ENCODE results near the gene PSMC3IP.

PSMC3IP gene

GRCh38 chr17:42584880-42585279 is 7.4 kb upstream of the PSMC3IP start:
- no peak for DNase-seq

DNA sequence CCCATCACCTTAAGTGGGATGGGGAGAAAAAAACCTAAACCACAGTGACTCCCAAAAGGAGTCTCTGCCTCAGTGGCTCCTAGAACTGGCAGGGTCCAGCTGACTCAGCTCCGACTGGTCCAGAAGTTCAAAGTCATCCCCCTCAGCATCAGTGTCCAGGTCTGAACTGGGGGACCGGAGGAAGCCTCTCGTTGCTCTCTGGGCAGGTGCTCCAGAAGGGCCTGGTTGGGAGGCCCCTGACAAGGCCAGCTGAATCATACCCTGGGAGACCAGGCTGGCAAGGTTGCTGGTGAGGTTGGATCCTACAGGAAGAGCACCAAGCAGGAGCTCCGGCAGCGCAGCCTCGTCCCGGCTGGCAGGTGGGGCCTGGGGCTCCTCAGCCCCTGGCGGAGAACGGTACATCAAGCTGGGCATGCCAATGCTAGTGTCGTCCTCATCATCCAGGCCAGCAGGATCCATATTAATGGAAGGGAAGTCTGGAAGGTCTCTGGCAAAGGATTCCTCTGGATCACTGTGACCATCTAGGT is 4.3 kb upstream of the PSMC3IP start:
- no peak for DNase-seq

DNA sequence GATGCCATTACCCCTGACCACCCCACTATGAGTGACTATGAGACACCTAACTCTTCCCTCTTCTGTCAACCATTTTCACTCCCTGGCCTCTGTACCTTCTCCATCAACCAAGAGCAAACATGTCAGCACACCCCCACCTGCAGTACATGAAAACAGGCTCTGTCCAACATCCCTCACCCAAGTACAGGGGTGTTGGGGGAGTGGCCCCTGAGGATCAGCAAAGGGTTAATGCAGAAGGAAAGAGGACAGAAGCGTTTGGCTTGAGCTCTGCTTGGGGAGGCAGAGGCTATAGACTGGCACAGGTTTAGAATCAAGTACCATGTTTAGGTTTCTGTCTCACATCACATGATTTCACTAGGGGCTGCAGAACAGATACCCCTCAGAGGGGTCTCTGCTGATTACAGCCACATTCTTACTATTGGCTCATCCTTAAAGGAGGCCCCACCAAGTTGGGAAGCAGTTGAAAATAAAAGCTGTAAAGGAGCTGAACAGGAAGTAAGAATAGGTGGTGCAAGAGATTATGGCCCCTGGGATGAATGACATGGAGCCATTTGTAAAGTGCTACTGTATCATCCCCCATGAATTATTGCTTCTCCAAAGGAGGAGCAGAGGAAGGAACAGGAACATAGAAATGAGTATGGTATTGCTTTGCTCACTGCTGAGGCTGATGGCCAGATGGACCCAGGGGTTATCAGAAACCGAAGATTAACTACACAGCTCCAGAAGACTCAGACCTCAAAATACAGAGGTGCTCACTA is 2.4 kb upstream of the PSMC3IP start:
- DNase-seq, result no peak

DNA sequence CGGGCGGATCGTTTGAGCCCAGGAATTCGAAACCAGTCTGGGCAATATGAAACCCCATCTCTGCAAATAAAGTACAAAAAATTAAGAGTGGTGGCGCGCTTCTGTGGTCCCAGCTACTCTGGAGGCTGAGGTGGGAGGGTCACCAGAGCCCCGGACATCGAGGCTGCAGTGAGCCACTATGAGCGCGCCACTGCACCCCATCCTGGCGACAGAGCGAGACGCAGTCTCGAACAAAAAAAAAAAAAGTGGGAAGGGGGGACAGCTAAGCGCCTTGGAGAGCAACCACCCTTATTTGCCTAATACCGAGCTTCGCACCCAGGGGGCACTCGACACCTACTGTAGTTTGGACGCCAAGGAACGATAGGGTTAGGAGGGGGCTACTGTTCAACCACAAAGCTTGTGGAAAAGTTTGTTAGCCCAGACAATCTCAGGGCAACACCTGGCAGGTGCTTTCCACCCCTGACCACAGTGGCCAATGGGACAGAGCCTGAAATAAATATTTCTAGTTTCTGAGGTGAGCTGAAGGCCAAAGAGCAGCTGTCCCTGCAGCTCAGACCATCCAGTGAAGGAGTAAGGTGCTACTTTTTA is 847 bp upstream of the PSMC3IP start:
- DNase-seq, result peak; percentile 84

- DNase-seq, result no peak
These were observed 393 bp downstream of the PSMC3IP start for GRCh38 chr17:42577140-42577531.

- no peak for DNase-seq
These were observed 3.1 kb downstream of the PSMC3IP start for GRCh38 chr17:42574463-42574862.

GRCh38 chr17:42573095-42573494 is 4.4 kb downstream of the PSMC3IP start:
- DNase-seq, result no peak

GRCh38 chr17:42571435-42572225 is 5.9 kb downstream of the PSMC3IP start:
- no peak for DNase-seq

DNA sequence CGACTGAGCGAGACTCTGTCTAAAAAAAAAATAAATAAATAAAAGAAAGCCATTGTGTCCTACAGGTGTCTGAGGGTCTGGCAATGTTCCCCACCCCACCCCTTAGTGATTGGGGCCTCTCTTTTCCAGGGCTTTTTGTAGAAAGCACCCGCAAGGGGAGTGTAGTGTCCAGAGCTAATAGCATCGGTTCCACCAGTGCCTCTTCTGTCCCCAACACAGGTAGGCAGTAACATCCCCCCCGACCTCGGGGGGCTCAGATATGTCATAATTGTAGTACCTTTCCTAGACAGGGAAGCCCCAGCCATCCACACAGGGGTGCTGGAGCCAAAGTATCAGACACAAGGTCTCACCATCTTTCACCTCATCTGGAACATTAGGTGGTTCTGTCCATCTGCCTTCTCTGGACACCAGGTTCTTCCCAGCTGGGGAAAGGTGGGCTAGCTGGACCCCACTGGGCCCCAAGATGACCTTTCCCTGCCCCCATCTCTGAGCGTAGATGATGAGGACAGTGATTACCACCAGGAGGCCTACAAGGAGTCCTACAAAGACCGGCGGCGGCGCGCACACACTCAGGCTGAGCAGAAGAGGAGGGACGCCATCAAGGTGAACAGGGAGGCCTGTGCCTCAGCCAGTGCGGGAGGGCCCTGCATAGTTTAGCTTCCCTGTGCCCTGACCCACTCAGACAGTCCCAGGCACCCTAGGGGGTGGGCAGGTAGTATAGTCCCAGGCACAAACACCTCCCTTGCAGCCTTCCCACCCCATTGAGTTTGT is 9.0 kb downstream of the PSMC3IP start:
- no peak for DNase-seq

- DNase-seq, result peak; percentile 96
These were observed 10.5 kb downstream of the PSMC3IP start, which contains the start of gene MLX for GRCh38 chr17:42566883-42567573. Gene MLX (plus strand): TSS chr17:42567100. CDS start chr17:42567125, 25 bp downstream.

- no peak for DNase-seq
These were observed 11.2 kb downstream of the PSMC3IP start for GRCh38 chr17:42566215-42566882.

DNA sequence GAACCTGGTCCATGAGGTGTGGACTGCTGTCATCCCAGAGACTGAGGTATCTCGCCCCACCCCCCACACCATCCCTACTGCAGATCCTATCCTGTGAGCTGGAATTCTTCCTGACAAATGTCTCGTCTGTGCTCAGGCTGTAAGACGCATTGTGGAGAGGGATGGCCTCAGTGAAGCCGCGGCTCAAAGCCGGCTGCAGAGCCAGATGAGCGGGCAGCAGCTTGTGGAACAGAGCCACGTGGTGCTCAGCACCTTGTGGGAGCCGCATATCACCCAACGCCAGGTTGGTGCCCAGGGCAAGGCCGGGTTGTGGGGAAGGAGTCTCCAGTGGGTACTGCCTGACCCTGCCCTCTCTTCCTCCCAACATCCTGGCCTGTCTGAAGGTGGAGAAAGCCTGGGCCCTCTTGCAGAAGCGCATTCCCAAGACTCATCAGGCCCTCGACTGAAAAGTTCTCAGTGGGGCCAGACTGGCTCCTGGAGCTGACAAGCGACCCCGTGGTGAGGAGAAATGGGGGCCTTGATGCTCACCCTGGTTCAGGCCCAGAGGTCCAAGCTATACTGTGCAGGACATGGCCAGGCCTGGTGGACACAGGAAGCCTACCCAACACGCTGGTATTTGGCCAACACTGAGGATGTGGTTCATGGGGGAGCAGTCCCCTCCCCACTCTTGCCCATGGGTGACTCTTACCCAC is 11.9 kb downstream of the PSMC3IP start:
- no peak for DNase-seq

GRCh38 chr17:42564815-42565522 is 12.6 kb downstream of the PSMC3IP start:
- DNase-seq, result no peak

- no peak for DNase-seq
These were observed 13.6 kb downstream of the PSMC3IP start for GRCh38 chr17:42563950-42564349.

DNA sequence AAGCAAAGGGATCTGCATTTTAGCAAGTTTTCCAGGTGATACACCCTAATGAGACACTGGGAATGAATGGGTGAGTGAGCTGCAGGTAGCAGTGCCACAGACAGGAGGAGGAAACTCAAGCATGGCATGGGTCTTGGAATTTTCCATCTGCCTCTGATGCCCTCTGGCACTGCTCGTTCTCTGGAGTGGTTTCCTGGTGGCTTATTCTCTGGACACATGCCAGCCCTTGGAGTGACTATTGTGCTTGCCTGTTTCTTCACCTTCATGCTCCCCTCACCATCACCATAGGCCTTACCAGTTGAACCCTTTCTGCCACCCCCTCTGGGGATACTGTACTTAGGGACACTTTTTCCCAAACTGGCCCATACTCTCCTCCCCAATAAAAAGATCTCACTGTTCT is 14.0 kb downstream of the PSMC3IP start:
- no peak for DNase-seq

DNA sequence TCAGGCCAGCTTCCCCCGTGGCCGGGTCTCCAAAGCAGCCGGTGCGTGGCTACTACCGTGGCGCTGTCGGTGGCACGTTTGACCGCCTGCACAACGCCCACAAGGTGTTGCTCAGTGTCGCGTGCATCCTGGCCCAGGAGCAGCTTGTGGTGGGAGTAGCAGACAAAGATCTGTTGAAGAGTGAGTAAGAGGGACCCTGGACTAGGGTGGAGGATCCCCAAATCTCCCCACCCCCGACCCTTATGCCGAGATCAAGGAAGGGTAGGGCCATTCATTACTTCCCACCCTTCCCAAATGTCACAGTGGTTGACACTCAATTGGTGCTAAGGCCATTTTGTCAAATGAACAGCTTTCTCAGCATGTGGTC is 14.4 kb downstream of the PSMC3IP start:
- DNase-seq, result no peak

- no peak for DNase-seq
These were observed 15.0 kb downstream of the PSMC3IP start for GRCh38 chr17:42562388-42563142.

DNA sequence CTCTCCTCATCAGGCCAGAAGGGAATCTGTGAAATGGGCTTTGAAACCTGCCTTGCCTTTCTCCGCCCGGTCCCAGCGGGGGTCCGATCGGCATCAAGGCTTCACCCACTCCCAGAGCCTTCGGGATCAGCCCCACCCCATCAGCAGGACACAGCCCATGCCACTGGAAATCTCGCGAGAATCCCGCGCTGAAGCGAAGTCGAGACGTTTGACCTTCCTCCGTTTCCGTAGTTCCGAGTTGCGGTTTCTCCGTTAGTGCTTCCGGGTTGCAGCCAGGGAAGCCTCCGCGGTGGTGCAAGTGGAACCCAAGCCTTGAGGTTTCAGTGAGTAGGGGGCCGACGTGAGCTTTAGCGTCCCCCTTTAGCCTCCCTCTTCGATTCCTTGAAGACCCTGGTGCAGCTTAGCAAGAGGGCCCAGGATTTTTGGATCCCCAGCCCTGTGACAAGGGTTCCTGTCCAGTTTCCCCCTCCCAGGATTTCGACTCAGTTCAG is 15.6 kb downstream of the PSMC3IP start, which contains the start of gene COASY:
TSS of gene COASY (plus strand) at position 252 of the 491 bp plus-strand sequence. CDS start 475 bp downstream, outside the sequence.
- DNase-seq, result peak; percentile 97

- DNase-seq, result no peak
These were observed 17.3 kb downstream of the PSMC3IP start for GRCh38 chr17:42560246-42560645.
